ENCODE results near the gene TANGO2.

The TANGO2 gene

DNA sequence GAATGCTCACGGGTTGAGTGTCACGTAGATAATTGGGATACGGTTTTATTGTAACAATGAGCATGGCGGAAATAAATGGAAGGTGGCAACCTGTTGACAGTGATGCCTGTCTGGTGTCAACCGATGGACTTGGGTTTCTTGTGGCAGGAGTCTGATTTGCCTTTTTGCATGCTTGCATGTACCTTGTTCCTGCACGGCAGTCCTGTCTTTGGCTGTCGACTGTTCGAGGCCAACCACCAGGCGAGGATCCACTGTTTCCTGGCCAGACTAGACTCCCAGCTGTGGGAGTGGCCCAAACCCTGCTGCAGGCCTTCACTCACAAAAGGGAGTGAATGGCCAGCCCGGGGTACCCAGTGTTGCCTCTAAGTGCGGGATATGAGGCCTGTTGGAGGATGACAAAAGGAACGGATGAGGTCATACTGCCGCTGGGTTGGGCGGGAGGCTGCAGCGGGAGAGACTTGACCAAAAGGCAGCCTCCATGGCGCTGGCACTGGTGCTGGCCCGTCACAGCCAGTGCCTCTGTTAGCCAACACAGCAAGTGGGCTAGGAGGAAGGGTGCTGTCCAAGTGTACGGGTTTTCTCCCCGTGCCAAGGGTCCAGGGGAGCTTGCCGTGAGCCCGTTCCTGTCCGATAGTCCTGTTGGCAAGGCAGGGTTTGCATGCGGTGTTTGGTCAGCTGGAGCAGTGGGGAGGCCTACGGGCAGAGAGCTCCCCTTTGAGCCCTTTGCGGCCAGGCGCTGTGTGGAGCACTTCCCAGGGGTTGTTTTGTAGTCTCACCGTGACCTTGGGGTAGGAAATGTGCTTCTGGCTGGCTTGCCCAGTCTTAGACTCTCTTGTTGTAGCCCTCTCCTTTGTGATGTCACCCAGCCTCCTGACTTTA is 60.1 kb downstream of the TANGO2 start:
- Histone ChIP-seq H3K36me3 (ENCODE audit: insufficient read depth, insufficient read length, low read length) (peaks cover 36% of the 10 kb centered on the region), H3K9ac (ENCODE audit: insufficient read length, low read depth) (peak overlapping the region; percentile 96), H3K4me1 (ENCODE audit: insufficient read depth, insufficient read length) (peaks cover 5% of the 10 kb centered on the region), H3K9me3 (ENCODE audit: insufficient read depth, low read length) (no peaks in the 10 kb centered on the region), H3K27me3 (ENCODE audit: insufficient read depth, insufficient read length) (no peaks in the 10 kb centered on the region), H3K4me3 (ENCODE audit: insufficient read length, low read depth) (peak overlapping the region; percentile 75)
- TF ChIP-seq ZNF274 (IDR thresholded peaks at IDR 0.05; ENCODE audit: low read depth, low read length), result no peak
- no peak for TF ChIP-seq YY1 (IDR thresholded peaks at IDR 0.05; ENCODE audit: insufficient read depth, insufficient read length)
- TF ChIP-seq SUZ12 (IDR thresholded peaks at IDR 0.05; ENCODE audit: extremely low read depth, insufficient read depth, insufficient read length), result no peak
- DNase-seq (ENCODE audit: low read depth, low spot score), result peak; percentile 33

DNA sequence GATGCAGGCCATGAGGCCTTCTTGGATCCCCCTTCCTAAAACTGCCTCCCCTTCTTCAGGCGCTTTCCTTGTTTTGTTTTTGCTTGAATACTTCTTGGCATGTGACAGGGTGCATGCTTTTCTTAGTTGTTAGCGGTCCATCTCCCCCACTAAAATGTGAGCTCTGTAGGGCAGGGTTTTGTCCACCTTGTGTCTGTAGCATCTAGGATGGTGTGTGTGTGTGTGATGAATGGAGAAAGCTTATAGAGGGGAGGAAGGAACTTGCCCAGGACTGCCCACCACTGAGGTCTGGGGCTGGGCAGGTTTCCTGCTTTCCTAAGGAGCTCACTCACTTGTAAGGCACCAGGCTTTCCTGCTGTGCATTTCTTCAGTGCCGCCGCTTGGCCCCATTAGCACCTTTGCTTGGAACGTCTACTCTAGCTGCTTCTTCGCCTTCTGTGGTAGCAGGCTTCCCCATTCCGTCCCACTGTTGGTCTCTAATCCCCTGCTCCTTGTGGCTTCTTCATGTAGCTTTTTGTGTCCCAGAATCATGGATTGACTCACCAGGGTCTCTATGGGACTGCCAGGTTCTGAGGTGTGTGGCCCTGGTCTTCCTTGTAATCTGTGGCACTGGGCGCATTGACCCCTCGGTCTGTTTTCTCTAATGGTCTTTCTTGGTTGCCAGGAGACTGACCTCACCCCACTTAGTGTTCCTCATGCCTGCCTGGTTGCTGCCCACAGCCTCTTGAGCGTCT is 62.4 kb downstream of the TANGO2 start:
- H3K36me3 ChIP-seq (ENCODE audit: insufficient read depth, insufficient read length, low read length), result peaks cover 59% of the 10 kb centered on the region
- peaks cover 5% of the 10 kb centered on the region for H3K4me1 ChIP-seq (ENCODE audit: insufficient read depth, insufficient read length)
- peak overlapping the region; percentile 50 for H3K9ac ChIP-seq (ENCODE audit: insufficient read length, low read depth)

GRCh38 chr22:20083891-20084546 is 63.1 kb downstream of the TANGO2 start:
- peaks cover 66% of the 10 kb centered on the region for H3K36me3 ChIP-seq (ENCODE audit: insufficient read depth, insufficient read length, low read length)
- H3K4me3 ChIP-seq (ENCODE audit: insufficient read length, low read depth), result no peak overlapping the region
- peak overlapping the region; percentile 5 for H3K9ac ChIP-seq (ENCODE audit: insufficient read length, low read depth)
- H3K9me3 ChIP-seq (ENCODE audit: insufficient read depth, low read length), result no peaks in the 10 kb centered on the region
- TF ChIP-seq YY1 (IDR thresholded peaks at IDR 0.05; ENCODE audit: insufficient read depth, insufficient read length), result no peak
- no peak for TF ChIP-seq ZNF274 (IDR thresholded peaks at IDR 0.05; ENCODE audit: low read depth, low read length)
- TF ChIP-seq SUZ12 (IDR thresholded peaks at IDR 0.05; ENCODE audit: extremely low read depth, insufficient read depth, insufficient read length), result no peak
- no peak for DNase-seq (ENCODE audit: low read depth, low spot score)
- H3K27me3 ChIP-seq (ENCODE audit: insufficient read depth, insufficient read length), result no peaks in the 10 kb centered on the region
- H3K4me1 ChIP-seq (ENCODE audit: insufficient read depth, insufficient read length), result peaks cover 5% of the 10 kb centered on the region

More for the DNA sequence above, 62.4 kb downstream of the TANGO2 start:
- no peak for DNase-seq (ENCODE audit: low read depth, low spot score)
- TF ChIP-seq SUZ12 (IDR thresholded peaks at IDR 0.05; ENCODE audit: extremely low read depth, insufficient read depth, insufficient read length), result no peak
- TF ChIP-seq ZNF274 (IDR thresholded peaks at IDR 0.05; ENCODE audit: low read depth, low read length), result no peak
- TF ChIP-seq YY1 (IDR thresholded peaks at IDR 0.05; ENCODE audit: insufficient read depth, insufficient read length), result no peak
- Histone ChIP-seq H3K9me3 (ENCODE audit: insufficient read depth, low read length) (no peaks in the 10 kb centered on the region), H3K27me3 (ENCODE audit: insufficient read depth, insufficient read length) (no peaks in the 10 kb centered on the region), H3K4me3 (ENCODE audit: insufficient read length, low read depth) (no peak overlapping the region)

GRCh38 chr22:20084547-20085413 is 63.9 kb downstream of the TANGO2 start:
- Histone ChIP-seq H3K9ac (ENCODE audit: insufficient read length, low read depth) (no peak overlapping the region), H3K4me3 (ENCODE audit: insufficient read length, low read depth) (no peak overlapping the region), H3K4me1 (ENCODE audit: insufficient read depth, insufficient read length) (peaks cover 5% of the 10 kb centered on the region), H3K9me3 (ENCODE audit: insufficient read depth, low read length) (no peaks in the 10 kb centered on the region), H3K27me3 (ENCODE audit: insufficient read depth, insufficient read length) (no peaks in the 10 kb centered on the region), H3K36me3 (ENCODE audit: insufficient read depth, insufficient read length, low read length) (peaks cover 74% of the 10 kb centered on the region)
- no peak for DNase-seq (ENCODE audit: low read depth, low spot score)
- no peak for TF ChIP-seq SUZ12 (IDR thresholded peaks at IDR 0.05; ENCODE audit: extremely low read depth, insufficient read depth, insufficient read length)
- no peak for TF ChIP-seq ZNF274 (IDR thresholded peaks at IDR 0.05; ENCODE audit: low read depth, low read length)
- no peak for TF ChIP-seq YY1 (IDR thresholded peaks at IDR 0.05; ENCODE audit: insufficient read depth, insufficient read length)

- peaks cover 5% of the 10 kb centered on the region for H3K4me1 ChIP-seq (ENCODE audit: insufficient read depth, insufficient read length)
- H3K4me3 ChIP-seq (ENCODE audit: insufficient read length, low read depth), result no peak overlapping the region
- H3K27me3 ChIP-seq (ENCODE audit: insufficient read depth, insufficient read length), result no peaks in the 10 kb centered on the region
- no peaks in the 10 kb centered on the region for H3K9me3 ChIP-seq (ENCODE audit: insufficient read depth, low read length)
- H3K36me3 ChIP-seq (ENCODE audit: insufficient read depth, insufficient read length, low read length), result peaks cover 83% of the 10 kb centered on the region
- TF ChIP-seq ZNF274 (IDR thresholded peaks at IDR 0.05; ENCODE audit: low read depth, low read length) (no peak), YY1 (IDR thresholded peaks at IDR 0.05; ENCODE audit: insufficient read depth, insufficient read length) (no peak), SUZ12 (IDR thresholded peaks at IDR 0.05; ENCODE audit: extremely low read depth, insufficient read depth, insufficient read length) (no peak)
- no peak for DNase-seq (ENCODE audit: low read depth, low spot score)
- no peak overlapping the region for H3K9ac ChIP-seq (ENCODE audit: insufficient read length, low read depth)
Observed at GRCh38 chr22:20085651-20086050, 64.7 kb downstream of the TANGO2 start.

- Histone ChIP-seq H3K4me3 (ENCODE audit: insufficient read length, low read depth) (no peak overlapping the region), H3K9me3 (ENCODE audit: insufficient read depth, low read length) (no peaks in the 10 kb centered on the region), H3K36me3 (ENCODE audit: insufficient read depth, insufficient read length, low read length) (peaks cover 87% of the 10 kb centered on the region), H3K27me3 (ENCODE audit: insufficient read depth, insufficient read length) (no peaks in the 10 kb centered on the region), H3K9ac (ENCODE audit: insufficient read length, low read depth) (no peak overlapping the region), H3K4me1 (ENCODE audit: insufficient read depth, insufficient read length) (peaks cover 5% of the 10 kb centered on the region)
- TF ChIP-seq ZNF274 (IDR thresholded peaks at IDR 0.05; ENCODE audit: low read depth, low read length) (no peak), SUZ12 (IDR thresholded peaks at IDR 0.05; ENCODE audit: extremely low read depth, insufficient read depth, insufficient read length) (no peak), YY1 (IDR thresholded peaks at IDR 0.05; ENCODE audit: insufficient read depth, insufficient read length) (no peak)
- no peak for DNase-seq (ENCODE audit: low read depth, low spot score)
Observed at GRCh38 chr22:20086101-20086599, 65.2 kb downstream of the TANGO2 start.
